ENCODE measurements around the gene GPR141.

DNA sequence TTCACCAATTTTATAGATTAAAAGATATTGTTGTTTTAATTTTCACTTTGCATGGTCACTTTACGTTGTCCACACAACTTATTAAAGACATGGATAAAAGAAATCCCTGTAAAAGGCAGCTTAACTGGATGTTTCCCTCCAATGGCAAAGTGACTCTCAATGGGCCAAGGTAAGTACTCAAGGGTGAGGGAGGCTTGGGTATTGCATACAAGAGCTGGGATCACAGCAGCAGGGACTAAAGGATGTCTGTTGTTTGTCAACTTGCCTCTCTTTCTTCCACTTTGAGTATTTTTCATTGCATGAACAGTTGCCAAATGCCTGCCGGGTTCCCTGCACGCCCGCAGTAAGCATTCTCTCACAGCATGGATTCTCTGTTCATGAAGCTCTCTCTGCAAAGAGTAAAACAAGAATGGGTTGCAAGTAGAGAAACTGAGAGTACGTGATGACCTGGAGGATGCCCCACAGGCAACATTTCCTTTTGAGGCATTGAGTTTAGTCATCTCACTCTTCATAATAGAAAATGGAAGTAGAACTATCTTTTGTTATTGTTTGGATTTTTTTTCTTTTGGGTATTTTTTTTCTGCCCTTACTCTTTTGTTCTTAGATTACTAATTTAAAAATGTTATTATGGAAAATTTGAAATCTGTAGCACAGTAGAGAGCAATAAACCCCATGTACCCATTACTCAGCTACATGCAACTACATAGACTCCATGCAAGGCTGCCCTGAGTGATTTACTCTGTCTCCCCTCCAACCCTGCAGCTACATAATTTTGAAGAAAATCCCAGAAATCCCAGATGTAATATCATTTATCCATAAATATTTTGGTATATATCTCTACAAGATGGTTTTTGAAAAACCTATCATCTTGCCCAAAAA is 26.3 kb downstream of the GPR141 start:
- no peak for TF ChIP-seq CREB1 (CRISPR knock-in tag; IDR thresholded peaks at IDR 0.05)
- no peak for TF ChIP-seq ZNF425 (CRISPR knock-in tag; conservative IDR thresholded peaks at IDR 0.05)
- no peak for TF ChIP-seq ZNF263 (CRISPR knock-in tag; IDR thresholded peaks at IDR 0.05; ENCODE audit: low read depth)
- TF ChIP-seq GABPB1 (CRISPR knock-in tag; IDR thresholded peaks at IDR 0.05), result no peak
- TF ChIP-seq, protein P1, sequence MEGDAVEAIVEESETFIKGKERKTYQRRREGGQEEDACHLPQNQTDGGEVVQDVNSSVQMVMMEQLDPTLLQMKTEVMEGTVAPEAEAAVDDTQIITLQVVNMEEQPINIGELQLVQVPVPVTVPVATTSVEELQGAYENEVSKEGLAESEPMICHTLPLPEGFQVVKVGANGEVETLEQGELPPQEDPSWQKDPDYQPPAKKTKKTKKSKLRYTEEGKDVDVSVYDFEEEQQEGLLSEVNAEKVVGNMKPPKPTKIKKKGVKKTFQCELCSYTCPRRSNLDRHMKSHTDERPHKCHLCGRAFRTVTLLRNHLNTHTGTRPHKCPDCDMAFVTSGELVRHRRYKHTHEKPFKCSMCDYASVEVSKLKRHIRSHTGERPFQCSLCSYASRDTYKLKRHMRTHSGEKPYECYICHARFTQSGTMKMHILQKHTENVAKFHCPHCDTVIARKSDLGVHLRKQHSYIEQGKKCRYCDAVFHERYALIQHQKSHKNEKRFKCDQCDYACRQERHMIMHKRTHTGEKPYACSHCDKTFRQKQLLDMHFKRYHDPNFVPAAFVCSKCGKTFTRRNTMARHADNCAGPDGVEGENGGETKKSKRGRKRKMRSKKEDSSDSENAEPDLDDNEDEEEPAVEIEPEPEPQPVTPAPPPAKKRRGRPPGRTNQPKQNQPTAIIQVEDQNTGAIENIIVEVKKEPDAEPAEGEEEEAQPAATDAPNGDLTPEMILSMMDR (IDR thresholded peaks at IDR 0.05), result no peak
- TF ChIP-seq NR2C2 (CRISPR knock-in tag; IDR thresholded peaks at IDR 0.05), result no peak
- TF ChIP-seq ELF4 (CRISPR knock-in tag; IDR thresholded peaks at IDR 0.05; ENCODE audit: low read depth), result no peak
- TF ChIP-seq FOXK1 (CRISPR knock-in tag; IDR thresholded peaks at IDR 0.05), result no peak
- TF ChIP-seq FOXP1 (CRISPR knock-in tag; IDR thresholded peaks at IDR 0.05; ENCODE audit: borderline replicate concordance), result no peak
- no peak for TF ChIP-seq TEAD4 (CRISPR knock-in tag; IDR thresholded peaks at IDR 0.05)
- TF ChIP-seq CBFB (CRISPR knock-in tag; IDR thresholded peaks at IDR 0.05; ENCODE audit: low read depth), result no peak

All from WTC11 (cell line).